Adrenal gland (tissue), 12 donors: Measurements from ENCODE around the gene CCL2. TPM values are rescaled to one million over a fixed set of nuclear protein-coding genes. Genes with fewer than 3 reads are reported as not detected.
"Not testable (repeated sequence)": the region's sequence is repeated elsewhere in the genome, so short reads cannot be mapped to it uniquely, and the experiment has no call there.

Source experiments
- DNase-seq, 7 donors: peaks; one replicate each; pipeline ENCODE4 v3.0.0-alpha.2; 2019 to 2020
- H3K27ac ChIP-seq, 5 donors: fragments of 200-600 bp; sonication (generic) in 4 of 5; 1 replicate in 3 of 5; 2 replicates in 2 of 5; pipeline versions ENCODE4 v1.5.1 to v1.8.0; 2016 to 2020; ENCODE audit warnings: mild to moderate bottlenecking in 1 of 5
- H3K27me3 ChIP-seq: fragments of 200-600 bp; 2 replicates; pipeline ENCODE4 v1.8.0; 2021
- H3K36me3 ChIP-seq, 2 donors: fragments of 200-600 bp; replicated peaks in 1 of 2; 1 replicate in 1 of 2; 2 replicates in 1 of 2; pipeline versions ENCODE4 v1.5.1 to v1.8.0; 2018 to 2022
- H3K4me1 ChIP-seq, 2 donors: fragments of 200-600 bp; replicated peaks in 1 of 2; 1 replicate in 1 of 2; 2 replicates in 1 of 2; pipeline versions ENCODE4 v1.5.1 to v1.8.0; 2018 to 2021
- H3K4me3 ChIP-seq, 4 donors: fragments of 200-600 bp; sonication (generic) in 3 of 4; one replicate each; pipeline ENCODE4 v1.5.1; 2016 to 2018
- H3K9me3 ChIP-seq, 3 donors: fragments of 200-600 bp; sonication (generic) in 1 of 3; replicated peaks in 1 of 3; 1 replicate in 2 of 3; 2 replicates in 1 of 3; pipeline versions ENCODE4 v1.5.1 to v1.8.0; 2016 to 2021
- POLR2A ChIP-seq, 2 donors: fragments of 450-650 bp; IDR thresholded peaks; one replicate each; pipeline ENCODE4 v1.6.1; 2017; ENCODE audit warnings: antibody characterized with exemption in 2 of 2, mild to moderate bottlenecking in 2 of 2, moderate library complexity in 1 of 2
- WGBS, 4 donors: extraction: QIAGEN DNeasy Blood & Tissue Kit in 2 of 4; methylation state at CpG; one replicate each; pipeline versions ENCODE4 v1.1.5 to v1.1.7; 2013 to 2017; 5-methylcytosine and 5-hydroxymethylcytosine counted together
- intact Hi-C, 2 donors: fragments of 100-400 bp; cut with DNase I; formaldehyde crosslinking; loops; one replicate each; pipeline versions ENCODE4 v1.14.1 to v1.15.0; 2022 to 2023
- polyA plus RNA-seq, 3 donors: library from polyadenylated mRNA; stranded (reverse); fragments of 200-250 nt in 2 of 3; fragments of 350-450 nt in 1 of 3; fragmentation: Illumina TruSeq in 1 of 3; extraction: RNeasy Lipid Tissue Mini Kit (QIAGEN cat#74804) in 1 of 3; gene quantifications; one replicate each; pipeline ENCODE4 v1.2.3, GENCODE V29; 2013 to 2014
- total RNA-seq, 9 donors: library from RNA; depleted of rRNA in 4 of 9; stranded (reverse); fragments of >200 nt in 4 of 9; fragments of 120-200 nt in 1 of 9; fragmentation: NEBNext Ultra II Directional in 1 of 9; extraction: Animal tissue kit (Norgen Biotek cat#: 25700) in 1 of 9; gene quantifications; one replicate each; pipeline versions ENCODE4 v1.1.0 to v1.2.4, GENCODE V29; 2013 to 2023
- TF ChIP-seq, protein P1 (sequence below), 6 experiments: fragments of 450-650 bp in 4 of 6; fragments of 200-600 bp in 2 of 6; sonication (generic) in 1 of 6; IDR thresholded peaks; 1 replicate in 5 of 6; 2 replicates in 1 of 6; pipeline versions ENCODE4 v1.5.1 to v1.8.0; 2016 to 2021; ENCODE audit warnings: antibody characterized with exemption in 6 of 6, mild to moderate bottlenecking in 2 of 6, moderate library complexity in 1 of 6
- donor health status: healthy with polysubstance abuse.
- donor health status: Bipolar disorder and iron deficiency.
- donor health status: DM: yes; HTN: yes; CAD: no.
- donor health status: DM: no; HTN: no; CAD: no.
- donor health status: DM: no; HTN: no; CAD: no.
- donor health status: DM: yes; HTN: yes; CAD: no.

CCL2 gene
- total and polyA plus RNA-seq, 12 donors: 7.7 to 330 (median 76.0) TPM

DNA sequence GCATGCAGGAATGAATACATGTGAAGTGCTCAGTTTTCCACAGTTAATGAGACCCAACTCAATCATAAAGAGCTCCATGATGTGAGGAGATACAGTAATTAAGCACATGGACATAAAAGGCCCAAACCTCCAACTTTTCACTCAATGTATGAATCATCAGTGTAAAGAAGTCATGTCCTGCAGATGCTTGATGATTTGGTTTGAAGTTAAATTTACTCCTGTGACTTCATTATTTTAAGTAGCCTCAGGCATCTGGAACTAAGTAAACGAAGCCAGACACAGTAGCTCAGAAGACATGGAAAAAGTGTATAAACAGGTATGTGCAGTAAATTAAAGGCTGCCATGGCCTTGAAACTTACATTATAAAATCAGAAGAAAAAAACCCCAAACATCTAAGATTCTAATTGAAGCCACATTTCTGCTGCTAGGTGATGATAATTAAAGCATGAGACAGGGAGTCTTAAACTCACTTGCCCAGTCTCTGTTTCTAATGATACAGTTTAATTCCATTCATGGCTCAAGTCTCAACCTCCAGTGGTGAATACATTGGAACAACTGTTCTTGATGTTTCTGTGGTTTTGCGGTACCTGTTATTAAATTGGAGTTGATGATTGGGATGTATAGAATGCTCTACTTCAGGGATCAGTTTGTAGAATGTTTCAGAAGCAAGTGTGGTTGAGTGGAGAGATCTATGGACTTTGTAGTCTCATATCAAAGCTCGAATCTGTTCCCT lies 28.9 kb upstream of the CCL2 start:
- intact Hi-C loops: no loop called here
- TF ChIP-seq, protein P1, sequence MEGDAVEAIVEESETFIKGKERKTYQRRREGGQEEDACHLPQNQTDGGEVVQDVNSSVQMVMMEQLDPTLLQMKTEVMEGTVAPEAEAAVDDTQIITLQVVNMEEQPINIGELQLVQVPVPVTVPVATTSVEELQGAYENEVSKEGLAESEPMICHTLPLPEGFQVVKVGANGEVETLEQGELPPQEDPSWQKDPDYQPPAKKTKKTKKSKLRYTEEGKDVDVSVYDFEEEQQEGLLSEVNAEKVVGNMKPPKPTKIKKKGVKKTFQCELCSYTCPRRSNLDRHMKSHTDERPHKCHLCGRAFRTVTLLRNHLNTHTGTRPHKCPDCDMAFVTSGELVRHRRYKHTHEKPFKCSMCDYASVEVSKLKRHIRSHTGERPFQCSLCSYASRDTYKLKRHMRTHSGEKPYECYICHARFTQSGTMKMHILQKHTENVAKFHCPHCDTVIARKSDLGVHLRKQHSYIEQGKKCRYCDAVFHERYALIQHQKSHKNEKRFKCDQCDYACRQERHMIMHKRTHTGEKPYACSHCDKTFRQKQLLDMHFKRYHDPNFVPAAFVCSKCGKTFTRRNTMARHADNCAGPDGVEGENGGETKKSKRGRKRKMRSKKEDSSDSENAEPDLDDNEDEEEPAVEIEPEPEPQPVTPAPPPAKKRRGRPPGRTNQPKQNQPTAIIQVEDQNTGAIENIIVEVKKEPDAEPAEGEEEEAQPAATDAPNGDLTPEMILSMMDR (IDR thresholded peaks at IDR 0.05): no peak
- TF ChIP-seq POLR2A (IDR thresholded peaks at IDR 0.05): no peak
- Histone ChIP-seq H3K4me3 (no peak overlapping the region), H3K9me3 (no peaks in the 10 kb centered on the region), H3K27me3 (no peaks in the 10 kb centered on the region), H3K36me3 (no peaks in the 10 kb centered on the region), H3K4me1 (no peaks in the 10 kb centered on the region), H3K27ac (no peak overlapping the region)
- WGBS, 4 donors: 71 to 84% (median 75%) methylated on average over 3 of the region's 3 CpGs
- no peak for DNase-seq

DNA sequence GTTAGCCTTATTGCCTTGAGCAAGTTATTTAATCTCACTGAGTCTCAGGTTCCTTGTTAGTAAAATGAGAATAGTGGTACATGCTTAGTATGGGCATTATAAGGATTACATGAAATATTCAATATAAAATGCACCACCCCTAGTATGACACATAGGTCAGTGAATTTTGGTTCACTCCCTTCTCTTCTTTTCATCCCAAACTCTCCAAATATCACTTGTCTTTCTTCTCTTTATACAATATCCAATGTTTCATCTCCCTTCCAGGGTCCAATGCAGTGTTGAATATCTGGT lies 28.4 kb upstream of the CCL2 start:
- TF ChIP-seq, protein P1 (IDR thresholded peaks at IDR 0.05): no peak
- no peak for TF ChIP-seq POLR2A (IDR thresholded peaks at IDR 0.05)
- no peak for DNase-seq

DNA sequence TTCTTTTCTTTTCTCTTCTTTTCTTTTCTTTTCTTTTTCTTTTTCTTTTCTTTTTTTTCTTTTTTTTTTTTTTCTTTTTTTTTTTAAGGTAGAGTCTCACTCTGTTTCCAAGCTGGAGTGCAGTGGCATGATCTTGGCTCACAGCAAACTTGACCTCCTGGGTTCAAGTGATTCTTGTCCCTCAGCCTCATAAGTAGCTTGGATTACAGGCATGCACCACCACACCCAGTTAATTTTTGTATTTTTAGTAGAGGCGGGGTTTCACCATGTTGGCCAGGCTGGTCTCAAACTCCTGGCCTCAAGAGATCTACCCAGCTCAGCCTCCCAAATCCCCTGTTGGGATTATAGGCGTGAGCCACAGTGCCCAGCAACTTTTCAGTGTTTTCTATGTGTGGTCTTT lies 27.8 kb upstream of the CCL2 start:
- H3K36me3 ChIP-seq, H3K27me3 ChIP-seq, H3K4me3 ChIP-seq, H3K9me3 ChIP-seq, H3K4me1 ChIP-seq, H3K27ac ChIP-seq, intact Hi-C loops, DNase-seq: not testable (repeated sequence)
- 70 to 92% (median 73%) methylated on average over 2 of the region's 2 CpGs for WGBS, 4 donors

More for the DNA sequence above, 28.4 kb upstream of the CCL2 start:
- intact Hi-C loops: no loop called here
- Histone ChIP-seq H3K27ac (no peak overlapping the region), H3K4me3 (no peak overlapping the region), H3K4me1 (no peaks in the 10 kb centered on the region), H3K36me3 (no peaks in the 10 kb centered on the region), H3K9me3 (no peaks in the 10 kb centered on the region), H3K27me3 (no peaks in the 10 kb centered on the region)

DNA sequence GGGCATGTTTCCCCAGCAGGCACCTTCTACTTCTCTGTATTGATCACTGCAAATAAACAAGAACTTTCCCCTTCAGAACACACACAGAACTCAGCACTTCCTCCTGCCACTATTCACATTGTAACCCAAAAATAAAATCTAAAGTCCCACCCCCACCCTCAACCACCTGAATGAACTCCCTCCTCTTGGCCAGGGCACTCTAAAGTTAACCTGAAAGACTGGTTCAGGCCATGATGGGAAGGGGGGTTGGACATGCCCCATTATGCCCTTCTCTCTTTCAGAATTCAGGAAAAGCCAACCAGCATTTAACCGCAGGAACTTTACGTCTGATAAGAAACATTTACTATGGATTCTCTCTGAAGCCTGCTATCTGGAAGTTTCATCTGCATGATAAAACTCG lies 27.4 kb upstream of the CCL2 start:
- Histone ChIP-seq H3K9me3 (no peaks in the 10 kb centered on the region), H3K27me3 (no peaks in the 10 kb centered on the region), H3K27ac (no peak overlapping the region), H3K4me1 (no peaks in the 10 kb centered on the region), H3K36me3 (no peaks in the 10 kb centered on the region), H3K4me3 (no peak overlapping the region)
- no peak for DNase-seq
- no peak for TF ChIP-seq POLR2A (IDR thresholded peaks at IDR 0.05)
- TF ChIP-seq, protein P1 (IDR thresholded peaks at IDR 0.05): no peak
- intact Hi-C loops: no loop called here
- WGBS, 4 donors: 69 to 82% (median 78%) methylated on average over 3 of the region's 3 CpGs

DNA sequence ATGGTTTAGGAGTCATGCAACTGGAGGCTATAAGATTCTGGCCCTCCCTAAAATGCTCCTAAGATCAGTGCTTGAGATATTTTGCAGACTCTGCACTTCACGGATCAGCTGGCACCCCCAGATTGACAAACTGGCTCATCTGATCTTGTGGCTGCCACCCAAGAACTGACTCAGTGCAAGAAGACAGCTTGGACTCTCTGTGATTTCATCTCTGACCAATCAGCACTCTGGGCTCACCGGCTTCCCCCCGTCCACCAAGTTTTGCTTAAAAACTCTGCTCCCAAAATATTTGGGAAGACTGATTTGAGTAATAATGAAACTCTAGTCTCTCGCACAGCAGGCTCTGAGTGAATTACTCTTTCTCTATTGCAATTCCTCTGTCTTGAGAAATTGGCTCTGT lies 26.3 kb upstream of the CCL2 start:
- intact Hi-C loops: no loop called here
- no peak overlapping the region for H3K4me3 ChIP-seq
- H3K27me3 ChIP-seq: no peaks in the 10 kb centered on the region
- TF ChIP-seq POLR2A (IDR thresholded peaks at IDR 0.05): no peak
- TF ChIP-seq, protein P1 (IDR thresholded peaks at IDR 0.05): no peak
- 73 to 87% (median 75%) methylated on average over 3 to 4 of the region's 4 CpGs for WGBS, 4 donors
- H3K4me1 ChIP-seq: no peaks in the 10 kb centered on the region
- H3K36me3 ChIP-seq: no peaks in the 10 kb centered on the region
- H3K9me3 ChIP-seq: no peaks in the 10 kb centered on the region
- DNase-seq: no peak
- no peak overlapping the region for H3K27ac ChIP-seq
